SK-N-MC (cell line): Measurements from ENCODE around the gene MANEA.

Experiments
- DNase-seq: peaks from one replicate; pipeline ENCODE4 v3.0.0-alpha.2; 2011; ENCODE audit warnings: low read depth, low spot score
- H3K27ac ChIP-seq: fragments of 200-600 bp; sonication (generic); 2 replicates; pipeline ENCODE4 v1.5.1; 2016; ENCODE audit warnings: mixed run types
- H3K36me3 ChIP-seq: fragments of 200-600 bp; sonication (generic); 2 replicates; pipeline ENCODE4 v1.6.1; 2017; ENCODE audit warnings: antibody characterized with exemption, low read length, mixed read lengths; ENCODE audit not compliant: insufficient read depth
- H3K4me3 ChIP-seq: fragments of 200-600 bp; sonication (generic); 2 replicates; pipeline ENCODE4 v1.5.1; 2016
- H3K9ac ChIP-seq: fragments of 200-600 bp; sonication (generic); 2 replicates; pipeline ENCODE4 v1.8.0; 2017; ENCODE audit warnings: mixed run types, mixed read lengths; ENCODE audit not compliant: insufficient read length
- H3K9me3 ChIP-seq: fragments of 200-600 bp; sonication (generic); 2 replicates; pipeline ENCODE4 v1.6.1; 2017; ENCODE audit warnings: low read depth, mild to moderate bottlenecking, antibody characterized with exemption, low read length, moderate library complexity, mixed read lengths
- EZH2 ChIP-seq: fragments of 200-600 bp; sonication (generic); IDR thresholded peaks from one replicate; pipeline ENCODE4 v1.6.1; 2017; ENCODE audit warnings: antibody characterized with exemption
- FOXP2 ChIP-seq: optimal IDR thresholded peaks from 2 replicates; pipeline ENCODE3; 2011; ENCODE audit warnings: mild to moderate bottlenecking, moderate library complexity; ENCODE audit not compliant: insufficient read depth; ENCODE audit errors: extremely low read length, control extremely low read depth
- POLR2AphosphoS5 ChIP-seq: IDR thresholded peaks from 2 replicates; pipeline ENCODE4 v1.6.1; 2012; ENCODE audit warnings: mild to moderate bottlenecking, low read depth, low read length, borderline replicate concordance

MANEA gene

DNA sequence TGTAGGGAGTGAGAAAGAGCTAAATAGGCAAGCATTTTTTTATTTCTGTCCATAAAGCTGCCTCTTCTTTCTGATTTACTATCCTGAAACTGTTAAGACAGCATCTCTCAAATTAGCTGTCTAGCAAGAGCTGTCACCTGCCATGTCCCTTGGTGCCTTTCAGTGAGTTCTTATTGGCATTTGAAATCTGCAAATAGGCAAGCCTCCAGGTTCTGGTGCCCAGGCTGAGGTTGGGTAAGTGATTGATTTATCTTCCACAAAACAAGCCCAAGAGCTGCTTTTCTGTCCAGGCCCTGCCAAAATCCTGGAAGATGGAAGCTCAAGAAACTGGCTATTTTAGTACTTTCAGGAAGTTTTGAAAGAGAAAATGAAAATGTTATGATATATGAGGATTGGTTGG is 22.4 kb downstream of the MANEA start:
- TF ChIP-seq FOXP2 (no peak), EZH2 (no peak), POLR2AphosphoS5 (no peak)
- no peak overlapping the region for H3K9ac ChIP-seq

GRCh38 chr6:95601133-95601532 is 23.8 kb downstream of the MANEA start:
- Histone ChIP-seq H3K9ac (no peak overlapping the region), H3K27ac (no peak overlapping the region), H3K36me3 (peaks cover 25% of the 10 kb centered on the region), H3K4me3 (no peak overlapping the region), H3K9me3 (no peaks in the 10 kb centered on the region)
- TF ChIP-seq EZH2 = no peak
- TF ChIP-seq POLR2AphosphoS5 = no peak
- no peak for TF ChIP-seq FOXP2
- DNase-seq = no peak

More for the DNA sequence above, 22.4 kb downstream of the MANEA start:
- no peak overlapping the region for H3K27ac ChIP-seq
- DNase-seq = no peak
- no peak overlapping the region for H3K4me3 ChIP-seq
- no peaks in the 10 kb centered on the region for H3K9me3 ChIP-seq
- H3K36me3 ChIP-seq = peaks cover 14% of the 10 kb centered on the region

GRCh38 chr6:95614094-95614493 is 36.8 kb downstream of the MANEA start:
- H3K4me3 ChIP-seq = no peak overlapping the region
- H3K36me3 ChIP-seq = no peaks in the 10 kb centered on the region
- TF ChIP-seq EZH2 (no peak), POLR2AphosphoS5 (no peak), FOXP2 (no peak)
- no peak for DNase-seq
- H3K27ac ChIP-seq = no peak overlapping the region
- no peaks in the 10 kb centered on the region for H3K9me3 ChIP-seq
- H3K9ac ChIP-seq = no peak overlapping the region

DNA sequence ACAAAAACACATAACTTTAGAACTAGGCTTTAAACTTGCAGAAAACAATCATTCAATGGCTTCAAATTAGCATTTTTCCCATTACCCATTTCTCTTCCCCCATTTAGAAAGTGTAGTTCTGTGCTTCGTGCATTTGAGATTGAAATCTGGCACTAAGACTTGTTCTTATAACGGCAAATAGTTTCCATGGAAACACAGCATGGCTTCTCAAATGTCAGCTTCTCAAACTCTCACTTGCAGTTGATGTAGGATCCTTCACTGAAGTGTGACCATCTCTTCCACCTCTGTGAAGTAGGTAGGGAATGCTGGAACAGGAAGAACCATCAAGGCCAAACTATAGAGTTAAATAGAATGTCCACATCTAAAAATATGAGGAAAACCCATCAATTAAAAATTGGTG is 52.2 kb downstream of the MANEA start:
- DNase-seq = no peak

GRCh38 chr6:95636552-95637431 is 59.5 kb downstream of the MANEA start:
- H3K27ac ChIP-seq = no peak overlapping the region
- H3K9ac ChIP-seq = no peak overlapping the region
- no peaks in the 10 kb centered on the region for H3K9me3 ChIP-seq
- TF ChIP-seq EZH2 = no peak
- TF ChIP-seq FOXP2 = no peak
- no peak for TF ChIP-seq POLR2AphosphoS5
- no peak overlapping the region for H3K4me3 ChIP-seq
- DNase-seq = no peak
- H3K36me3 ChIP-seq = no peaks in the 10 kb centered on the region

More for the DNA sequence above, 52.2 kb downstream of the MANEA start:
- Histone ChIP-seq H3K9me3 (no peaks in the 10 kb centered on the region), H3K4me3 (no peak overlapping the region), H3K27ac (no peak overlapping the region), H3K9ac (no peak overlapping the region), H3K36me3 (no peaks in the 10 kb centered on the region)
- no peak for TF ChIP-seq EZH2
- TF ChIP-seq POLR2AphosphoS5 = no peak
- TF ChIP-seq FOXP2 = no peak

DNA sequence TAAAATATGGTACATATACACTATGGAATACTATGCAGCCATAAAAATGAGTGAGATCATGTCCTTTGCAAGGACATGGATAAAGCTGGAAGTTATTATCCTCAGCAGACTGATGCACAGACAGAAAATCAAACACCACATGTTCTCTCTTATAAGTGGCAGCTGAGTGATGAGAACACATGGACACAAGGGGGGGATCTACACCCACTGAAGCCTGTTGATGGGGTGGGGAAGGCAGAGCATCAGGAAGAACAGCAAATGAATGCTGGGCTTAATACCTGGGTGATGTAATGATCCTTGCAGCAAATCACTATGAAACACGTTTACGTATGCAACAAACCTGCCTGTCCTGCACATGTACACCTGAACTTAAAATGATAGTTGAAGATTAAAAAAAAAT is 71.3 kb downstream of the MANEA start:
- no peak overlapping the region for H3K27ac ChIP-seq
- no peaks in the 10 kb centered on the region for H3K9me3 ChIP-seq
- H3K9ac ChIP-seq = no peak overlapping the region
- TF ChIP-seq EZH2 = no peak
- no peak for TF ChIP-seq FOXP2
- H3K4me3 ChIP-seq = no peak overlapping the region
- H3K36me3 ChIP-seq = no peaks in the 10 kb centered on the region
- no peak for DNase-seq

DNA sequence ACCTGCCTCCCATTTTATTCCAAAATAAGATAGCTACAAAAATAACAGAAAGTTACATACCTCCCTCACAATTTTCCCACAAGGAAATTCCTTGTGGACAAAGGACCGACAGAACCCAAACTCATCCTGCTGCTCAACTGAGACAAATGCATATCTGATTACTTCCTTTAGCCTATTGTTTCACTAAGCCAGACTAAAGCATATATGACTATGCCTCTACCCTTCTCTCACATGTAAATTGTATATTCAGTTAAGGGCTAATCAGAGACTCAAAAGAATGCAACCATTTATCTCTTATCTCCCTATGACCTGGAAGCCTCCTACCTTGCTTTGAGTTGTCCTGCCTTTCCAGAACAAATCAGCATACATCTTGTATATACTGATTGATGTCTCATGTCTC is 72.1 kb downstream of the MANEA start:
- Histone ChIP-seq H3K27ac (no peak overlapping the region), H3K4me3 (no peak overlapping the region), H3K36me3 (no peaks in the 10 kb centered on the region), H3K9me3 (no peaks in the 10 kb centered on the region), H3K9ac (no peak overlapping the region)
- TF ChIP-seq POLR2AphosphoS5 = no peak
- no peak for DNase-seq

GRCh38 chr6:95654176-95654575 is 76.8 kb downstream of the MANEA start:
- no peak for TF ChIP-seq FOXP2
- no peak for TF ChIP-seq POLR2AphosphoS5
- no peak for TF ChIP-seq EZH2
- Histone ChIP-seq H3K9me3 (no peaks in the 10 kb centered on the region), H3K36me3 (no peaks in the 10 kb centered on the region), H3K9ac (no peak overlapping the region), H3K4me3 (no peak overlapping the region), H3K27ac (no peak overlapping the region)
- no peak for DNase-seq

DNA sequence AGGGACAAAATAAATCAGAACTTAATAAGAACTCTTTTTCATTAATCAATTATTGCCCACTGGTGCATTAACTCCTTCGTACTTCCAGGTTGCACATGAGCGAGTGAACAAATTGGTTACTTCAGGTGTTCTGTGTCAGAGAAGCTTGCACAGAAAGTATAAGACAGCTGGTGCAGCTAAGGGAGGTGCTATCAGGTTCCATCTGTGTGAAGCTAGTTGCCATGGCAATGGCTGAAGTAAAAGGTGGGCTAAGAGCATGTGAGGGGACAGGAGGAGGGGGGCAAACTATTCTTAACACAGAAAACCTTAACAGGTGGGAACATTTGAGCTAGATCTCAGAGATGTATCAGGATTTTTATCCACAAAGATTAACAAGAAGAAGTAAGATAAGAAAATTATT is 81.6 kb downstream of the MANEA start:
- no peak overlapping the region for H3K9ac ChIP-seq
- no peak overlapping the region for H3K27ac ChIP-seq
- H3K36me3 ChIP-seq = no peaks in the 10 kb centered on the region
- H3K4me3 ChIP-seq = no peak overlapping the region
- DNase-seq = no peak
- TF ChIP-seq FOXP2 (no peak), POLR2AphosphoS5 (no peak), EZH2 (no peak)
- no peaks in the 10 kb centered on the region for H3K9me3 ChIP-seq
